Embryonic facial prominence (tissue), 1 donor: ENCODE data around the gene IER5.

Experiments
- DNase-seq: peaks from one replicate; pipeline ENCODE4 v3.0.0-alpha.2; 2016; ENCODE audit errors: extremely low spot score

Gene IER5

GRCh38 chr1:181134543-181135436 is 46.3 kb downstream of the IER5 start:
- DNase-seq = no peak

GRCh38 chr1:181135437-181135731 is 46.9 kb downstream of the IER5 start:
- DNase-seq = no peak

- DNase-seq = peak; percentile 29
Measured at GRCh38 chr1:181135815-181136737, 47.6 kb downstream of the IER5 start.

DNA sequence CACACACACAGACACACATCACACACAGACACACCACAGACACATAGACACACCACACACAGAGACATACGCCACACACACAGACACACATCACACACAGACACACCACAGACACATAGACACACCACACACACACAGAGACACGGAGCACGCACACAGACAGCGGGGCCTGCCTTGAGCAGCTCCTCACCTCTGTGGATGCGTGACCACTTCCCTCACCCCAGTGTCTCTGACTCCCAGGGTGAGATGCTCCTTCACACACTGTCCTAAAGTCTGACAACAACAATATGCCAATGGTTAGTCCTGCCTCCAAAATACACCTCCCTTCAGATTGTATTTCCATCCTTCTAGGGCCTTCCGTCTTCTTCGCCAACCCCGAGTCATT is 48.2 kb downstream of the IER5 start:
- no peak for DNase-seq

- DNase-seq = no peak
Measured at GRCh38 chr1:181137217-181137743, 48.8 kb downstream of the IER5 start.

DNA sequence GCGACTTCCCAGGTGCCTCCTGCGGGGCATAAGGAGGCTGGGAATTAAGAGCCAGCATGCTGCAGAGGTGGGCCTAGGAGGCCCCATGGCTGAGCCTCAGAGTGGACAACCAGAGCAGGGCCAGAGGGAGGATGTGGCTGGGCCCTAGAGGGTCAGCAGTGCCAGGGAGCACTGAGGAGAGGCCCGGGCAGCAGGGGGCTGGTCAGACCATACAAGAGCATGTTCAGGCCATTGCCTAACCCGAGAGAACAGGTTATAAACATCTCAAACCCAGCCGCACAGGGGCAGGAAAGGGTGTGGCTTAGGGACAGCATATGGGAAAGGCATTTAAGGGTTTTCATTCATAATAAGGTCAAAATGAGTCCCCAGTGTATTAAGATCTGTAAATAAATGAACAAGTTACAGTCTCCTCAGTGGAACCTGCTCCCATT is 51.1 kb downstream of the IER5 start:
- DNase-seq = no peak

- no peak for DNase-seq
Measured at GRCh38 chr1:181140398-181140797, 51.9 kb downstream of the IER5 start.

DNA sequence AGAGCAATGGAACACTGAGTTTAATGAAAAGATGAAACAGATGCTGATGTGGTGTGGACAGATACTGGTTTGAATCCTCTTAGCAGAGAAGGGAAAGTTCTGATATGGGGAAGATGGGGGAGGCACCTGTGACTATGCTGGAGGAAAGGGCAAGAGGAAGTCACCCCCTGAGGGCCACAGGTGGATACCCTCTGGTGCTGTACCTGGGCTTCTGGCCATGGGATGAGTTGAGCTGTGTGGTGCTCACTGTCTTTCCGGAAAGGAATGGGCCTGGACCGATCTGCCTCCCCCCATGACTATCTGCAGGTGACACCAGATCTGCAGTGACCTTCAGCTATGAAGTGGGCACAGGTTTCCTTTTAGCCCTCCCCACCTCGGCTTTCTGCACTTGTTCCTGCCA is 52.4 kb downstream of the IER5 start:
- DNase-seq = no peak

- no peak for DNase-seq
Measured at GRCh38 chr1:181141431-181141910, 53.0 kb downstream of the IER5 start.
